Measurements from ENCODE around the gene PRX.
A peak's percentile ranks its signal among the peaks of the same experiment; 100 is the strongest.
"Not testable (repeated sequence)": the region's sequence is repeated elsewhere in the genome, so short reads cannot be mapped to it uniquely, and the experiment has no call there.

The PRX gene

GRCh38 chr19:40438284-40438683, 25.1 kb upstream of the PRX start:
- no peak overlapping the region for H3K27ac ChIP-seq
- DNase-seq (ENCODE audit: low read depth, low spot score): no peak

- peak overlapping the region; percentile 90 for H3K27ac ChIP-seq
- DNase-seq (ENCODE audit: low read depth, low spot score): no peak
Observed at GRCh38 chr19:40433391-40434216, 20.4 kb upstream of the PRX start.

GRCh38 chr19:40432760-40433159, 19.6 kb upstream of the PRX start:
- not testable (repeated sequence) for DNase-seq (ENCODE audit: low read depth, low spot score)
- H3K27ac ChIP-seq: peak overlapping the region; percentile 90

- no peak for DNase-seq (ENCODE audit: low read depth, low spot score)
- no peak overlapping the region for H3K27ac ChIP-seq
Observed at GRCh38 chr19:40431698-40432097, 18.5 kb upstream of the PRX start.

- DNase-seq (ENCODE audit: low read depth, low spot score); H3K27ac ChIP-seq: not testable (repeated sequence)
Observed at GRCh38 chr19:40430242-40430641, 17.1 kb upstream of the PRX start.

- DNase-seq (ENCODE audit: low read depth, low spot score); H3K27ac ChIP-seq: not testable (repeated sequence)
Observed at GRCh38 chr19:40428197-40428596, 15.0 kb upstream of the PRX start.

GRCh38 chr19:40425450-40426287, 12.5 kb upstream of the PRX start, which contains the start of gene SERTAD1:
SERTAD1 (minus strand) TSS chr19:40425992; CDS start chr19:40423546, 2,446 bp downstream.
- peak; percentile 95 for DNase-seq (ENCODE audit: low read depth, low spot score)
- H3K27ac ChIP-seq: peak within 1 kb of the TSS; percentile 99

GRCh38 chr19:40424637-40425449, 11.7 kb upstream of the PRX start:
- DNase-seq (ENCODE audit: low read depth, low spot score): no peak
- H3K27ac ChIP-seq: peak overlapping the region; percentile 99

GRCh38 chr19:40423938-40424337, 10.8 kb upstream of the PRX start:
- DNase-seq (ENCODE audit: low read depth, low spot score): no peak
- peak overlapping the region; percentile 99 for H3K27ac ChIP-seq

GRCh38 chr19:40422748-40423566, 9.8 kb upstream of the PRX start:
- peak overlapping the region; percentile 96 for H3K27ac ChIP-seq
- DNase-seq (ENCODE audit: low read depth, low spot score): no peak

GRCh38 chr19:40421993-40422747, 9.0 kb upstream of the PRX start:
- DNase-seq (ENCODE audit: low read depth, low spot score): no peak
- peak overlapping the region; percentile 96 for H3K27ac ChIP-seq

GRCh38 chr19:40420766-40421765, 7.9 kb upstream of the PRX start:
- peak overlapping the region; percentile 96 for H3K27ac ChIP-seq
- no peak for DNase-seq (ENCODE audit: low read depth, low spot score)

- no peak for DNase-seq (ENCODE audit: low read depth, low spot score)
- H3K27ac ChIP-seq: peak overlapping the region; percentile 96
Observed at GRCh38 chr19:40420451-40420765, 7.2 kb upstream of the PRX start.

- no peak for DNase-seq (ENCODE audit: low read depth, low spot score)
- H3K27ac ChIP-seq: no peak overlapping the region
Observed at GRCh38 chr19:40419780-40420179, 6.6 kb upstream of the PRX start.

- no peak overlapping the region for H3K27ac ChIP-seq
- no peak for DNase-seq (ENCODE audit: low read depth, low spot score)
Observed at GRCh38 chr19:40419066-40419612, 6.0 kb upstream of the PRX start.

GRCh38 chr19:40418040-40418439, 4.9 kb upstream of the PRX start:
- DNase-seq (ENCODE audit: low read depth, low spot score): no peak
- no peak overlapping the region for H3K27ac ChIP-seq

GRCh38 chr19:40417643-40417981, 4.4 kb upstream of the PRX start:
- no peak for DNase-seq (ENCODE audit: low read depth, low spot score)
- no peak overlapping the region for H3K27ac ChIP-seq
